ENCODE data around the gene NUMA1.

The NUMA1 gene

GRCh38 chr11:72000202-72000867 is 80.0 kb downstream of the NUMA1 start:
- no peak for DNase-seq (ENCODE audit: low read depth)

- no peak for DNase-seq (ENCODE audit: low read depth)
Measured at GRCh38 chr11:71999798-72000197, 80.5 kb downstream of the NUMA1 start.

- no peak for DNase-seq (ENCODE audit: low read depth)
Measured at GRCh38 chr11:71999362-71999761, 81.0 kb downstream of the NUMA1 start.

GRCh38 chr11:71998649-71999310 is 81.6 kb downstream of the NUMA1 start, which contains the start of gene IL18BP:
Gene IL18BP (plus strand): TSS chr11:71998909. CDS start chr11:71999985, 1,076 bp downstream.
- DNase-seq (ENCODE audit: low read depth) = no peak

DNA sequence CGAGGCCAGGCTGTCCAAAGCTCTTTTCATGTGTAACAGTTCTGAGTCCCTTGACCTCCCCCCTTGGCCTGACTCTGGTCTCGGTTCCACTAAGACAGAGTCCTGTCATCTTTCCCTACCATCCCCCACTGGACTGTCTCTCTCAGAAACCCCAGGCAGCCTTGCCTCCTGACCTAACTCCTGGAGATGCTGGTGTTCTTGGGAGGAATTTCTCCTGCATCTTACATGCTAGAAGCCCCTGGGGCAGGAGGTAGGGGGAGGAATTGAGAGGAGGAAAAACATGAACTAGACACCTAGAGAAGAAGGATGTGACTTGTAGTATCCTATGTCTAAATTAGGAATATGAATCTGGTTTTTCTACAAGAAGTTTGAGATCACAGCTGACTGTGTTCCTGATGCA is 82.3 kb downstream of the NUMA1 start:
- DNase-seq (ENCODE audit: low read depth) = no peak

DNA sequence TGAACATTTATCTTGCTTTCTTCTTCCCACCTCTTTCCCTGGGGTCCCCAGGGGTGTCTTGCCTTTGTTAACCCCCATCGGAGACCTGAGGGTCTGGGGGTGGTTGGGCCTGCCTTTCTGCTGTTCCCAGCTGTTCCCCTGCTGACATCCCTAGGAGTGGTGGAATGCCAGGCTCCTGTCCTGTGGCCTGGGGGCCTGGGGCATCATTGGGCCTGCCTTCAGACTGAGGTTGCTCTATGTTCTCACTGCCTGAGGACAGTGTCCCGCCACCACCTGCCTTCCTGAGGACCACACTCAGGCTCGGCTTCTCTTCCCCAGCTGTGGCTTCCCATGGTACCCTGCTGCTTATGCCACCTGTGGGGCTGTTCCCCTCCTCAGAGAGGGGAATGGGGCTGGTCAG is 82.7 kb downstream of the NUMA1 start:
- no peak for DNase-seq (ENCODE audit: low read depth)

GRCh38 chr11:71996946-71997345 is 83.4 kb downstream of the NUMA1 start:
- DNase-seq (ENCODE audit: low read depth) = no peak

DNA sequence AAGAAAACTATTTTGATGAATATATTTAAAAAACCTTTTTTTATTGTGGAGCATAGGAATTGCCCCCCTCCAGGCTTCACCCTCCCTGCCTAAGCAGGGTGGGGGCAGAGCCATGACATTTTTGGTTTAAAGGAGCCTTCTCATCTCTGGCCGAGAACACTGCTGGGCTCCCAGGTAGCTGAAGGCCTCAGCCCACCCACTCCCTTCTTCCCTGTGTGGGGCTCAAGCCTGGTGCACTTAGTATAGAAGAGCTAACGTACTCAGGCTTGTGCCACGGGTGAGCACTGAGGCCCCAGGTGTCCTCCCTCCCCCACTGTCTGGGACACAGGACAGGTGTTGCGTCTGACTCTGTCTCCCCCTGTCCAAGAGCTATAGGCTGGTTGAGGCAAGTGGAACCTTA is 83.8 kb downstream of the NUMA1 start:
- no peak for DNase-seq (ENCODE audit: low read depth)

- DNase-seq (ENCODE audit: low read depth) = no peak
Measured at GRCh38 chr11:71995726-71996291, 84.5 kb downstream of the NUMA1 start.

DNA sequence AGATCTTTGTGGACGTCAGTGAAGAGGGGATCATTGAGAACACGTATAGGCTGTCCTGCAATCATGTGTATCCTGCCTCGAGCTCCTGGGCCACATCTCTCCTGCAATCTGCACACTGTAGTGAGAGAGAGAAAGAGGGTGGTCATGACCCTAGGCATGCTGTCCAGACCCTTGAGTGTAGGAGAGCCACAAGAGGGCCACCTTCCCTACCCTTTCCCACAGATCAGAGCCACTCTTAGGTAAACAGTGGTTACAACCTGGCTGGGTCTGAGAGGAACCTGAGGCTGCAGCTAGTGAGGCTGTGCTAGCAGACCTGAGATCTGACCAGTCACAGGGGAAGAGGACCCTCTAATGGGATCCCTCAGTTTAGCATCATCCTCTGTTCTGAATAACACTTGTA is 85.6 kb downstream of the NUMA1 start:
- no peak for DNase-seq (ENCODE audit: low read depth)

GRCh38 chr11:71992136-71992730 is 88.1 kb downstream of the NUMA1 start:
- no peak for DNase-seq (ENCODE audit: low read depth)

DNA sequence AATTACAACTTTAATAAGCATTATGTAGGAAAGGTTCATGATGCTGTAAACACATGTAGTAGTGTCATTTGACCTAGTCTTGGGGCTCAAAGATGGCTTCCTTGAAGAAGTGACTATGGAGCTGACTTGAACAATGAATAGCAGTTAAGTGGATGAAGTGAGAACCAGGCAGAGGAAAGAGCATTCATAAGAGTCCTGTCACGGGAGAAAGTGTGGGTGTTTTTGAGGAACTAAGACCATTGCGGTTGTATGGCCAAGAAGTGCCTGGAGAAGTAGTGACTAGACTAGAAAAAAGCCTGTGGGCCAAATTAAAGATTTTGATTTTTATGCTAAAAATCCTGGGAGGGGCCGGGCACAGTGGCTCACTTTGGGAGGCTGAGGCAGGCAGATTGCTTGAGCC is 88.8 kb downstream of the NUMA1 start:
- DNase-seq (ENCODE audit: low read depth) = no peak

- no peak for DNase-seq (ENCODE audit: low read depth)
Measured at GRCh38 chr11:71990701-71991100, 89.6 kb downstream of the NUMA1 start.

DNA sequence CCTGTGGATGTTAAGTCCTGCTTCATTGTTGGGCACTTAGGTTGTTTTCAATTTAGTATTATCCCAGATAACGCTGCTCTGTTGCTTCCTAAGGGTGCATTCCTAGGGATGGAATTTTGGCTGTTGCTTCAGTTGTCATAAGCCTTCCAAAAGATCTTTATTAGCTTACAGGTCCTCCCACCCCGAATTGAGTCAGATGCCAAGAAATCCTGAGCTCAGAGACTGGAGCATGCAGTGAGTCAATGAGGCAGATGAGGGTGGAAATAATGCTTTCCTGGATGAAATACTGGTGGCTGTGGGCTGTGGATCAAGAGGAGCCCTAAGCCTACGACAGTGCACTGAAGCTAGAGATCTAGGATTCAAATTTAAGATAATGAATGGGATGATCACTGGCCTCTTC is 92.3 kb downstream of the NUMA1 start:
- DNase-seq (ENCODE audit: low read depth) = peak; percentile 50

DNA sequence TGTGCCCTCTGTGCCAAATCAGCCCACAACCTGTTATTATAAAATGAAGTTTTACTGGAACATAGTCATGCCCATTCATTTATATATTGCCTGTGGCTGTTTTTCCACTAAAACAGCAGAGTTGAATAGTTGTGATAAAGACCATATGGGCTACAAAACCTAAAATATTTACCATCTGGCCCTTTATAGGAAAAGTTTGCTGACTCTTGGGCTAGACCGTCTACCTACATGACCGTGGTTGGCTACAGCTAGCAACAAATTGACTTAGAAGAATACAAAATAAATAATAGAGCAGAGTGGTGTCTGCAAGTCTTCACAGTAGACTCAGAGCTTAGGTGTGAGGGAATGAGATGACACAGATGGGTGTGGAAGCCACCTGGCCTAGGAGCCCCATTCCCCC is 92.8 kb downstream of the NUMA1 start:
- DNase-seq (ENCODE audit: low read depth) = no peak

GRCh38 chr11:71986131-71986530 is 94.2 kb downstream of the NUMA1 start:
- no peak for DNase-seq (ENCODE audit: low read depth)

DNA sequence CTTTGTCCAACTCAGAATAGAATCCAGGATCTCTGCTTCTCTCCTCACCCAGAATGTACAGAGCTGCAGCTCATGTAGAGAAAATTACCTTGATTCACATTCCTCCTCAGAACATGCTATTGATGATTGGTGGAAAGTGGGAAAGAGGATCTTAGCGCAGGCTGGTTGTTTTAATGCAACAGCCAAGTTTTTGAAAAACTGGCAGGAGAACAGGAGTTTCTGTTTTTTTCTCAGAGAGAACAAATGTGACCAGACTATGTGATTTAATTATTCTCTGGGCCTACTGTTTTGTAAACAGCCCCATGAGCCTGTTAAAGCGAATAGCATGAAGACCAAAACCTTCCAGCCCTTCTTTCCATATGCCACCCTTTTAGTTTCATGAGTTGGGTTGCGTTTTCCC is 100.7 kb downstream of the NUMA1 start:
- DNase-seq (ENCODE audit: low read depth) = no peak

DNA sequence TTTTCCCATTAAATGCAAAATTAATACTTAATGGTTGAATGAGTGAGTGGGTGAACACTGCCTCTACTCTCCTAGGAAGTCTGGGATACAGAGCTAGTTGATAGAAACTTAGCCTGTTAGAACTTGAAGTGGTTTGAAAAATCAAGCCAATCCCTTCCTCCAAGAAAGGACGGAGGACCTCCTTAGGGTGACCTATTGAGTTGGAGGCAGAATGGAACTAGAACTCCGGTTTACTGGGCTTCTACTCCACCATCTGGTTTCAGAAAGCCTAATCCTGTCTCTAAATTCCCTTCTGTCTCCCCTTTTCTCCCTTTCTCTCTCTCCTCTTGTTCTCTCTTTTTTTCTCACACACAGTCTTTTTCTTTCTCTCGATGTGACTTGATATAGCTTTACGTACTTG is 101.2 kb downstream of the NUMA1 start:
- no peak for DNase-seq (ENCODE audit: low read depth)

- DNase-seq (ENCODE audit: low read depth) = peak; percentile 32
Measured at GRCh38 chr11:71977743-71978418, 102.5 kb downstream of the NUMA1 start.

- DNase-seq (ENCODE audit: low read depth) = no peak
Measured at GRCh38 chr11:71977090-71977489, 103.3 kb downstream of the NUMA1 start.

- DNase-seq (ENCODE audit: low read depth) = no peak
Measured at GRCh38 chr11:71976551-71976950, 103.8 kb downstream of the NUMA1 start.

GRCh38 chr11:71971680-71972079 is 108.7 kb downstream of the NUMA1 start:
- no peak for DNase-seq (ENCODE audit: low read depth)

DNA sequence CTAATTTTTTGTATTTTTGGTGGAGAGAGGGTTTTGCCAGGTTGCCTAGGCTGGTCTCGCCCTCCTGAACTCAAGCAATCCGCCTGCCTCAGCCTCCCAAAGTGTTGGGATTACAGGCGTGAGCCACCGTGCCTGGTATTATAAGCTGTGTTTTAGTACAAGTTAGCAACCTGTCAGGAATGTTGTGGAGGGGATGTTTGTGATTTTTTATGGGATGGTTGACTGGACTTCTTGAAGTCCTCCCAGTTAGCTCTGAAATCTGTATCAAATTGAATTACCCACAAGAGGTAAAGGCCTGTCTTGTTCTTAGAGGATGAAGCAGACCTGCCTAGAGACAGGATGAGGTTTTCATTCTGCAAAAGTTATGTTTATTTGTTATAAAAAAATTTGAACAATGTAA is 115.7 kb downstream of the NUMA1 start:
- no peak for DNase-seq (ENCODE audit: low read depth)

All from HS-5 (cell line).